Measurements from ENCODE around the gene GPR78. TPM values are rescaled to one million over a fixed set of nuclear protein-coding genes. Genes with fewer than 3 reads are reported as not detected.

The GPR78 gene
- polyA plus RNA-seq, 3 donors, result not detected

GRCh38 chr4:8612646-8613045 lies 32.5 kb downstream of the GPR78 start:
- DNase-seq, result no peak
- H3K9ac ChIP-seq (ENCODE audit: insufficient read depth, low read length, poor library complexity, severe bottlenecking), result no peak overlapping the region
- no peaks in the 10 kb centered on the region for H3K27me3 ChIP-seq (ENCODE audit: control insufficient read depth in 2 of 2, insufficient read depth in 2 of 2, low read length in 2 of 2)
- no peaks in the 10 kb centered on the region for H4K20me1 ChIP-seq (ENCODE audit: insufficient read depth, low read length)
- no peak overlapping the region for H3K4me3 ChIP-seq (replicated peaks in 1 of 3; ENCODE audit: low read depth in 2 of 3, low read length in 3 of 3)
- Mint-ChIP-seq H3K27me3 (ENCODE audit: low read depth in 3 of 3) (peaks cover 4 to 7% (median 6%) of the 10 kb centered on the region in 3 donors), H3K4me1 (no peaks in the 10 kb centered on the region), H3K27ac (no peak overlapping the region), H3K9me3 (peaks cover 0 to 3% (median 0%) of the 10 kb centered on the region in 7 donors), H3K4me3 (no peak overlapping the region), H3K36me3 (no peaks in the 10 kb centered on the region)
- no peaks in the 10 kb centered on the region for H3K36me3 ChIP-seq (replicated peaks in 1 of 2; ENCODE audit: control insufficient read depth in 1 of 2, insufficient read depth in 2 of 2, low read length in 2 of 2)
- TF ChIP-seq CTCF (IDR thresholded peaks at IDR 0.05), result no peak
- H3K4me2 ChIP-seq (replicated peaks; ENCODE audit: extremely low read depth, low read length, poor library complexity, severe bottlenecking), result no peak overlapping the region
- H3K79me2 ChIP-seq (ENCODE audit: insufficient read depth, low read length), result no peaks in the 10 kb centered on the region
- no peaks in the 10 kb centered on the region for H3K9me3 ChIP-seq (replicated peaks in 1 of 2; ENCODE audit: control insufficient read depth in 1 of 2, insufficient read depth in 1 of 2, low read length in 2 of 2)
- no peak overlapping the region for H3K27ac ChIP-seq (ENCODE audit: low read depth in 1 of 2, low read length in 2 of 2)
- WGBS (ENCODE audit: insufficient coverage), result 91% methylated on average over 8 of the region's 8 CpGs
- intact Hi-C loops (cut with micrococcal nuclease), result no loop called here
- H3K4me1 ChIP-seq (ENCODE audit: control insufficient read depth in 1 of 2, insufficient read depth in 2 of 2, low read length in 2 of 2), result no peaks in the 10 kb centered on the region
- no peak overlapping the region for H2AFZ ChIP-seq (ENCODE audit: insufficient read depth, low read depth, low read length, poor library complexity, severe bottlenecking)

- Mint-ChIP-seq H3K27me3 (ENCODE audit: low read depth in 3 of 3) (peaks cover 4 to 9% (median 6%) of the 10 kb centered on the region in 3 donors), H3K4me1 (no peaks in the 10 kb centered on the region), H3K4me3 (no peak overlapping the region), H3K36me3 (no peaks in the 10 kb centered on the region), H3K9me3 (peaks cover 0 to 3% (median 0%) of the 10 kb centered on the region in 7 donors), H3K27ac (no peak overlapping the region)
- TF ChIP-seq CTCF (IDR thresholded peaks at IDR 0.05), result no peak
- Histone ChIP-seq H2AFZ (ENCODE audit: insufficient read depth, low read depth, low read length, poor library complexity, severe bottlenecking) (no peak overlapping the region), H3K36me3 (replicated peaks in 1 of 2; ENCODE audit: control insufficient read depth in 1 of 2, insufficient read depth in 2 of 2, low read length in 2 of 2) (no peaks in the 10 kb centered on the region), H3K27me3 (ENCODE audit: control insufficient read depth in 2 of 2, insufficient read depth in 2 of 2, low read length in 2 of 2) (no peaks in the 10 kb centered on the region), H3K9ac (ENCODE audit: insufficient read depth, low read length, poor library complexity, severe bottlenecking) (no peak overlapping the region), H3K4me3 (replicated peaks in 1 of 3; ENCODE audit: low read depth in 2 of 3, low read length in 3 of 3) (no peak overlapping the region), H4K20me1 (ENCODE audit: insufficient read depth, low read length) (no peaks in the 10 kb centered on the region), H3K79me2 (ENCODE audit: insufficient read depth, low read length) (no peaks in the 10 kb centered on the region), H3K27ac (ENCODE audit: low read depth in 1 of 2, low read length in 2 of 2) (no peak overlapping the region), H3K4me1 (ENCODE audit: control insufficient read depth in 1 of 2, insufficient read depth in 2 of 2, low read length in 2 of 2) (no peaks in the 10 kb centered on the region), H3K4me2 (replicated peaks; ENCODE audit: extremely low read depth, low read length, poor library complexity, severe bottlenecking) (no peak overlapping the region), H3K9me3 (replicated peaks in 1 of 2; ENCODE audit: control insufficient read depth in 1 of 2, insufficient read depth in 1 of 2, low read length in 2 of 2) (no peaks in the 10 kb centered on the region)
- no peak for DNase-seq
- intact Hi-C loops (cut with micrococcal nuclease), result no loop called here
- 97% methylated on average over 32 of the region's 35 CpGs for WGBS (ENCODE audit: insufficient coverage)
These were observed 33.5 kb downstream of the GPR78 start for GRCh38 chr4:8613421-8614364.
